DMS 273 treated with DMSO at 0.1 percent for 48 hours (cell line): ENCODE data around the gene LILRB3.
"Not testable (repeated sequence)": the region's sequence is repeated elsewhere in the genome, so short reads cannot be mapped to it uniquely, and the experiment has no call there.

Experiments used
- DNase-seq: peaks from one replicate; lab custom pipeline; 2025; lab: John Stamatoyannopoulos, UW

LILRB3 gene

GRCh38 chr19:54222474-54223276 is at the start of gene LILRB3:
Gene LILRB3, minus strand, starts transcription at chr19:54223007. Its CDS starts 31 bp downstream, at chr19:54222976.
- not testable (repeated sequence) for DNase-seq

GRCh38 chr19:54272181-54272580 is 49.4 kb upstream of the LILRB3 start:
- not testable (repeated sequence) for DNase-seq

- DNase-seq: not testable (repeated sequence)
Measured at GRCh38 chr19:54271587-54271986, 48.8 kb upstream of the LILRB3 start.

GRCh38 chr19:54271106-54271505 is 48.3 kb upstream of the LILRB3 start:
- DNase-seq: no peak

GRCh38 chr19:54268936-54269335 is 46.1 kb upstream of the LILRB3 start:
- no peak for DNase-seq

GRCh38 chr19:54266133-54266532 is 43.3 kb upstream of the LILRB3 start:
- no peak for DNase-seq

- DNase-seq: no peak
Measured at GRCh38 chr19:54262470-54262869, 39.7 kb upstream of the LILRB3 start.

- no peak for DNase-seq
Measured at GRCh38 chr19:54262066-54262465, 39.3 kb upstream of the LILRB3 start.

DNA sequence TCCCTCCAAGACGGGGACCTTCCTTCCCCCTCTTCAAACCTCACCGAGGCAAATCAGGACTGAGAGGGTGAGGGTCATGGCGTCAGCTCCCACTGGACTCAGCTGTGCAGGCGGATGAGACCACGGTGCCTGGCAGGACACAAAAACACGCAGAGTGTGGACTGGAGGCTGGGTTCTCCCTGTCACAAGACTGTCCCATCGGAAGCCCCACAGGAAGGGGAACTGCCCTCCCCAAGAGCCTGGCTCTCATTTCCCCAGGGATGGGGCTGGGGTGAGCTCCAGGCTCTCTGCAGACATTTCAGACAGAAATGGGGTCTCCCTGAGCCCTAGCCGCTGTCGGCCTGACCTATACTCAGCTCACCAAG is 34.3 kb upstream of the LILRB3 start, which contains the start of gene LILRB5:
Gene LILRB5, minus strand, starts transcription at position 158 of the 365 bp plus-strand sequence. Its CDS starts 80 bp downstream, at position 78.
- DNase-seq: no peak

GRCh38 chr19:54256250-54257115 is 33.7 kb upstream of the LILRB3 start:
- no peak for DNase-seq

GRCh38 chr19:54255105-54255775 is 32.4 kb upstream of the LILRB3 start:
- DNase-seq: no peak

- DNase-seq: no peak
Measured at GRCh38 chr19:54254195-54254906, 31.5 kb upstream of the LILRB3 start.

DNA sequence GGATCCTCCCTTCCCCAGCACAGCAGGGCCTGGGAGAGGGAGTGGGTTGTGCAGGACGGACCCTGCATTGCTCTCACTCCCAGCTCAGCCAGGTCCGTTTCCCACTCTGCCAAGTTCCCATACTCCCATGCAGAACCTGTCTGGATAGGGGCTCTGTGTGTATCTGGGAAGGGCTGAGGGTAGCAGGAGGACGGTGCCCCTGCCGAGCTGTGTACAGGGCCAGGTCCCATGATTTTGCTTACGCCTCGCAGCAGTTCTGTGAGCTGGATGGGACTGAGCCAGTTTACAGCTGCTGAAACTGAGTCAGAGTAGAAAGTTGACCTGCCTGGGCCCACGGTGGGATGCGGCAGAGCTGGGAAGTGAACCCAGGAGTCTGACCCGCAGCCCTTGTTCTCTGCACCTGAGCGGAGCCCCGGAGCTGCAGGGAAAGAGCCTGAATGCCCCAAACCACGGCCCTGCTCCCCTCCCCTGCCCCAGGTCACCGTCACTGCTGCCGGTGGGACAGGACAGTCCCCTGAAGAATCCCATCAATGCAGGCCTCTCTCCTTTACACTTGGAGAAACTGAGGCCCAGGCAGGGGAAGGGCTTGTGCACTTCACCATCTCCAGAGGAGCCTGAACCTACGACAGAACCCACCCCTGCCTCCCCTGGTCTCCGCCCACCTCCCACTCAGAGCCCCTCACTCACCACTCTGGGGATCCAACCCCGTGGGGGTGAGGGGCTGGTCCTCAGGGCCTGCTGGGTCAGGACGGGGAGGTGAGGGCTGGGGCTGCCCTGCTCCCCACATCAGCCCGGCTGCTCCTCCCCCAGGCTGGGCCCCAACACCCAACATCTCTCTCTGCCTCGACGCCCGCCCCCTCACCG is 30.8 kb upstream of the LILRB3 start:
- no peak for DNase-seq

DNA sequence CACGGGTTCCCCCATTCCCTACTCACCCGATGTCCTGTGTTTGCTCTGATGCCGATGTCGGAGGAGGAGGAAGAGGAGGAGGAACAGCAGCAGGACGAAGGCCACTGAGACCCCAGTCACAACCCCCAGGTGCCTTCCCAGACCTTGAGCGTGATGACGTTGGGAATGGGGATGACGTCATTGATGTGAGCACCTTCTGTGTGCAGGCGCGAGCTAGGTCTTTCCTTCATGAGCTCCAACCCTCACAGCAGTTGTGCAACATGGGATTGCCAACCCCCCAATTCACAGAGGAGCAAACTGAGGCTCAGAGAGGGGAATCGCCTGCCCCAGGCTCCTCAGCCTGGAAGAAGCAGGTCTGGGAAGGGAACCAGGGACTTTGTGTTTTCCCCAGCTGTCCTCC is 30.0 kb upstream of the LILRB3 start:
- DNase-seq: no peak

DNA sequence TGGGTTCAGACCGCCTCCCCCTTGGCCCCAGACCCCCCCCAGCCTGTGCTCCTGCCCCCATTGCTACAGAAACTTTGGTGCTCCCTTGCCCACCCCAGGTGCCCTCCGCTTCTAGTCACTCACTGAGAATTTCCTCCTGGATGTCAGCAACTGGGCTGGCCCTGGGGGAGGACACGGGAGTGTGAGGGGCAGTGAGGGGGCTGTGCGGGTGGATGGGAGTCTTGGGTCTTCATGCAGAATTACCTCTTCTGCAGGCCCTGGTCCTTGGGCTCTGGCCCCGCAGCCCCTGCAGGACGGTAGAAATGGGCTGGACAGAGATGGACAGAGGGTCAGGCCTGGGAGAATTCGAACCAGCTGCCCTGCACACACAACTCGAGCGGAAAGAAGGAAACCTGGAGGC is 29.4 kb upstream of the LILRB3 start:
- no peak for DNase-seq

DNA sequence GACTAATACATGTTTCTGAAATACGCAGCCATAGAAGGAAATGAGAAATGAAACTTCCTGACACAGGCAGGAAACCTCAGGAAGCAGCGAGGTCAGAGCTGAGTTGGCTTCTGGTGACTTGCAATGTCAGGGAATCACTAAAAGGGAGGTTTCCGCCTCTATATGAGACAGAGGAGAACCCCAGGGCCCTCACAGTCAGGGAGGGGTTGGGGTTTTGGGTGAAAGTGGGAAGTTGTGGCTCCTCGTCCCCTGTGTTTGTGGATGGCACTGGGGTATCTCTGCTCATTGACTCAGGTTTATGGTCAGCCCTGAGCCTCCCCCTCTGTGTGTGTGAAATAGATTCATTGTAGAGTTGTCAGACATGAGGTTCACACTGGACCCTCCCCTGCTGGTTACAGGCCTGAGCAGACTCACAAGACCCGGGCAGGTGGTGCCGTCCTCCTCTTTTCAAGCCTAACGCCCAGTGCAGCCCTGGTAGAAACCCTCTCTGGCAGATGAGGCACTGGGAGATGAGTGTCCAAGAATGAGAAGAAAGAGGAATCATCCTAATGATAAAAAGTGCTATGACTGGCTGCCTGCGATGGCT is 25.3 kb upstream of the LILRB3 start:
- DNase-seq: no peak

DNA sequence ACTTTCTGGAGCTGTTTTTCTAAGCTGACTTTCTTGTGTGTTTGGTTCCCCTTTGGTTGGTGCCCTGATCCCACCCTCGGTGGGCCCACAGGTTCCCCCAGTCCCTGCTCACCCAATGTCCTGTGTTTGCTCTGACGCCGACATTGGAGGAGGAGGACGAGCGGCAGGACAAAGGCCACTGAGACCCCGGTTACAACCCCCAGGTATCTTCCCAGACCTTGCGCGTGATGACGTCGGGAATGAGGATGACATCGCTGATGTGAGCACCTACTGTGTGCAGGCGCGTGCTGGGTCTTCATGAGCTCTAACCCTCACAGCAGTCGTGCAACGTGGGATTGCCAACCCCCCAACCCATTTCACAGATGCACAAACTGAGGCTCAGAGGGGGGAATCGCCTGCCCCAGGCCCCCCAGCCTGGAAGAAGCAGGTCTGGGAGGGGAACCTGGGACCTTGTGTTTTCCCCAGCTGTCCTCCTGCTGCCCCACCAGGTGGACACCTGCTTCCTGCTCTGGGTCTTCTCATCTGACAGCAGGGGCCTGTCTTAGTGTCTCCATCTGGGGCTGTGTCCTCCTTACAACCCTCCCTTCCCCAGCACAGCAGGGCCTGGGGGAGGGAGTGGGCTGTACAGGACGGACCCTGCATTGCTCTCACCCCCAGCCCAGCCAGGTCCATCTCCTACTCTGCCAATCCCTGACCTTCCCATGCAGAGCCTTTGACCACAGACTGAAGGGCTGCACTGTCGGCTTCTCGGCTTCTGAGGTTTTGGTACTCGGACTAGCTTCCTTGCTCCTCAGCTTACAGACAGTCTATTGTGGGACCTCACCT is 24.5 kb upstream of the LILRB3 start:
- DNase-seq: no peak

DNA sequence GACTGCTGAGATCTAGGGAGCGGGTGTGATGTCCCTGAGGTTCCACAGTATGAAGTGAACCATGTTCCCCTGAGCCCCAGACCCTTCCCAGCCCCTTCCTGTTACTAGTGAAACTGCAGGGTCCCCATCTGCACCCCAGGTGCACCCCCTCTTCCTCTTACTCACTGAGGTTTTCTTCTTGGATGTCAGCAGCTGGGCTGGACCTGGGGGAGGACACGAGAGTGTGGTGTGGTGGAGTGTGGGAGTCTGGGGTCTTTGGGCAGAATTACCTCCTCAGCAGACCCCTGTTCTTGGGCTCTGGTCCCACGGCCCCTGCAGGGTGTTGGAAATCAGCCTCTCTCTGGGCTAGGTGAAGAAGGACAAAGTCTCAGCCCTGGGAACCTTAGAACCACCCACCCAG is 23.1 kb upstream of the LILRB3 start:
- DNase-seq: no peak

- not testable (repeated sequence) for DNase-seq
Measured at GRCh38 chr19:54243809-54244208, 21.0 kb upstream of the LILRB3 start.
